Liver (tissue), 3 donors: ENCODE results near the gene GZMH.

Source experiments
- CTCF ChIP-seq: fragments of 150-350 bp; IDR thresholded peaks from 2 replicates; pipeline ENCODE4 v1.5.1; 2017; ENCODE audit warnings: improper control_type of control experiment, low read depth, low read length; ENCODE audit not compliant: missing input control
- EGR1 ChIP-seq, 2 donors: IDR thresholded peaks; 2 replicates each; pipeline ENCODE4 v1.6.1; 2016 to 2018; ENCODE audit warnings: antibody characterized with exemption in 2 of 2, low read depth in 2 of 2
- RAD21 ChIP-seq, 2 donors: IDR thresholded peaks; 2 replicates each; pipeline ENCODE4 v1.6.1; 2016; ENCODE audit warnings: antibody characterized with exemption in 2 of 2, mild to moderate bottlenecking in 2 of 2
- REST ChIP-seq: IDR thresholded peaks from 2 replicates; pipeline ENCODE4 v1.6.1; 2016; ENCODE audit warnings: antibody characterized with exemption, mild to moderate bottlenecking
- RXRA ChIP-seq, 2 donors: IDR thresholded peaks; 2 replicates each; pipeline ENCODE4 v1.6.1; 2017 to 2018; ENCODE audit warnings: antibody characterized with exemption in 2 of 2, mild to moderate bottlenecking in 1 of 2
- TAF1 ChIP-seq: conservative IDR thresholded peaks from 2 replicates; pipeline ENCODE4 v1.6.1; 2016; ENCODE audit warnings: antibody characterized with exemption, mild to moderate bottlenecking
- donor health status: healthy.
- donor health status: healthy.

GRCh38 chr14:24565766-24566165 lies 43.7 kb downstream of the GZMH start:
- TF ChIP-seq TAF1 (no peak), CTCF (no peak), RAD21 (IDR thresholded peaks at IDR 0.05) (no peak), RXRA (IDR thresholded peaks at IDR 0.05) (no peak), REST (no peak), EGR1 (IDR thresholded peaks at IDR 0.05; ENCODE audit: low read depth in 2 of 2) (no peak)
